Fibroblast of skin of right biceps (primary cell): Measurements from ENCODE around the gene TBC1D22A.
"Not testable (repeated sequence)": the region's sequence is repeated elsewhere in the genome, so short reads cannot be mapped to it uniquely, and the experiment has no call there.

ENCODE experiments used
- DNase-seq: peaks from one replicate; pipeline ENCODE4 v3.0.0-alpha.2; 2013

The TBC1D22A gene, protein sequence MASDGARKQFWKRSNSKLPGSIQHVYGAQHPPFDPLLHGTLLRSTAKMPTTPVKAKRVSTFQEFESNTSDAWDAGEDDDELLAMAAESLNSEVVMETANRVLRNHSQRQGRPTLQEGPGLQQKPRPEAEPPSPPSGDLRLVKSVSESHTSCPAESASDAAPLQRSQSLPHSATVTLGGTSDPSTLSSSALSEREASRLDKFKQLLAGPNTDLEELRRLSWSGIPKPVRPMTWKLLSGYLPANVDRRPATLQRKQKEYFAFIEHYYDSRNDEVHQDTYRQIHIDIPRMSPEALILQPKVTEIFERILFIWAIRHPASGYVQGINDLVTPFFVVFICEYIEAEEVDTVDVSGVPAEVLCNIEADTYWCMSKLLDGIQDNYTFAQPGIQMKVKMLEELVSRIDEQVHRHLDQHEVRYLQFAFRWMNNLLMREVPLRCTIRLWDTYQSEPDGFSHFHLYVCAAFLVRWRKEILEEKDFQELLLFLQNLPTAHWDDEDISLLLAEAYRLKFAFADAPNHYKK

DNA sequence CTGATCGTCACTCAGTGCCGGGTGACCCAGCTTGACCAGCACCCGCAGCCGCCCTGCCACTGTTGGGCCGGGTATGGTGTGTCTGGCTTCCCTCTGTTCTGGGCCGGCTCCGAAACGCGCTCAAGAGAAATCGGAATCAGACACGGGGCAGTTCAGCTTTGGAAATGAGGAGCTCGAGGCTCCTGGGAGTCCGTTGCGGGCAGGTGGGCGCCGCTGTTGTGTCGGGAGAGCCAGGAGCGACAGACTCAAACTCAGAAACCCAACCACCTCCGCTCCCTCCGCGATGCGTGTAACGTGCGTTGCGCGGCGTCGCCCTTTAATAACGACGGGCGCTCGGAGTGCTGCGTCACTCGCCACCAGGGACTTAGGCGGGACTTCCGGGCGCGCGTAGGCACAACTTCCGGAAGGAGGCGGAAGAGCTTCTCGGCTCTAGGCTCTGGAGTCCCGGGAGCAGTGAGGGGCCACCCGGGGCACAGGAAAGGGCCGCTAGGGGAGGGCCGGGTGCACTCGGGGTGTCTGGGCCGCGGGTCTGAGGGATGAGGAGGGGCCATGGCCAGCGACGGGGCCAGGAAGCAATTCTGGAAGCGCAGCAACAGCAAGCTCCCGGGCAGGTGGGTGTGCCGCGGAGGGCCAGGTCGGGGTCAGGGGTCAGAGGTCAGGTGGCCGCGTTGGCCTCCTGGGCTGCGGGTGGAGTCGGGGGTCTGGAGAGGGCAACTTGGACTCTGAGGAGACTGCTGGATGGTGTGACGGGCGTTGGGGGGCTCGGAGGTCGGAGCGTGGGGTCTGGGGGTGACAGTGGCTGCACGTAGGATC, at the start of gene TBC1D22A:
Gene TBC1D22A, plus strand, starts transcription at position 413 of the 813 bp plus-strand sequence. Its CDS starts 137 bp downstream, at position 550.
- peak; percentile 94 for DNase-seq

DNA sequence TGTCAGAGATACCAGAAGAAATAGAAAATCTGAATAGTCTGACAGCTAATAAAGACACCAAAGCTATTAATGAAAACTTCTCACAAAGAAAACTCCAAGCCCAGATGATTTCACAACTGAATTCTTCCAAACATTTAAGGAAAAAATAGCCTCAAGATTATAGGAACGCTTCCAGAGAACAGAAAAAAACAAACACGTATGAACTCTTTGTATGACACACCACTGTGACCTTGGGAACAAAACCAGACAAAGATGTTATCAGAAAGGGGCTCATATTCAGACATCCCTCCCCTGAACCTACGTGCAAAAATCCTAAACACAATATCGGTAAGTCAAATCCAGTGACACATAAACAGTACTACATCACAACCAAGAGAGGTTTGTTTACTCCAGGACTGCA, 47.9 kb upstream of the TBC1D22A start:
- no peak for DNase-seq

DNA sequence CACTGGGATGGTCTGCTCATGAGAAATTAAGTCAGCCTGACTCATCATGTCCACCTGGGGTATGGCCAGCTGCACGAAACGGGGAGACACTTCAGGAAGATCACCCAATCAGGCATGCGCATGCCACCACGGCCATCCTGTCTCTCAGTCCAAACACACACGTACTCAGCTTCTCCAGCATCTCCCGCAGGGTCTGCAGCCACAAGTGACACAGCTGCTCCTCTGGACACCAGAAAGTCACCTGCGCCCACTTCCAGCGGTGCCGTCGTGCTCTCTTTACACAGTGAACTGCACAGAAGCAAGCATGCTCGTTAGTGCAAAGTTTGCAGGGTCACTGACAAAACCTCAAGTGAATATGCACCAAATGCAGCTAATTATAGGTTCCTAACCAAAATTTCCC, 42.5 kb upstream of the TBC1D22A start:
- no peak for DNase-seq

DNA sequence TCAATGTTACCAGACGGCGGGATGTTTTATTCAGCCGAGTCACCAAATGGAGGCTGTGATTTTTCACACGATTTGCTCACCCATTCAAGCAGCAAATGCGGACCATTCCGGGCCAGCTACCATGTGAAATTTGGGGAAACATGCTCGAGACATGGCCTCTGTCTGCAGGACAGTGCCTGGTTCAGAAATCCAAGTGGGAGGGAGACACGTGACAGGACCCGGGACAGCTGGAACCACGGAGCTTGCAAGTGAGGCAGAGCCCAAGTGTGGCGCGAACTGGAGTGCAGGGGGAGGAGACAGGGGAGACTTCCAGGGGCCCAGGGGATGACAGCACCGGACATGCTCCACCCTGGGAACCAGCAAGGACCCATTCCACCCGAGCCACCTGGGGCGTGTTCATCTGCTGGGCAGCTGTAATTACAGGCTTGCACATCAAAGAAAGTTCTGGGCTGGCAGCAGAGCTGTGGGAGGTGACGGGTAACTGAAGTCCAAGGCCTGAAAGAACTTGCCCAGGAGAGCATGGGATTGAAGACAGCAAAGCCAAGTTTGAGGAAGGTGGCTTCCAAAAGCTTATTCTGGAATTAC, 40.9 kb upstream of the TBC1D22A start:
- no peak for DNase-seq

DNA sequence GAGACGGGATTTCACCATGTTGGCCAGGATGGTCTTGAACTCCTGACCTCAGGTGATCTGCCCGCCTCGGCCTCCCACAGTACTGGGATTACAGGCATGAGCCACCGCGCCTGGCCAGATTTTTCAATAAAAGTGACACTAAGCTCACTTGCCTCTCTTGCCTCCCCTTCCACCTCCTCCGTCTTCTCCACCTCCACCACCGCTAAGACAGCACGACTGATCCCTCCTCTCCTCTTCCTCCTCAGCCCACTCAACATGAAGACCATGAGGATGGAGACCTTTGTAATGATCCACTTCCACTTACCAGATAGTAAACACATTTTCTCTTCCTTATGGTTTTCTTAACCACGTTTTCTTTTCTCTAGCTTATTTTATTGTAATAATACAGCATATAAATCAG, 38.6 kb upstream of the TBC1D22A start:
- DNase-seq, result no peak

DNA sequence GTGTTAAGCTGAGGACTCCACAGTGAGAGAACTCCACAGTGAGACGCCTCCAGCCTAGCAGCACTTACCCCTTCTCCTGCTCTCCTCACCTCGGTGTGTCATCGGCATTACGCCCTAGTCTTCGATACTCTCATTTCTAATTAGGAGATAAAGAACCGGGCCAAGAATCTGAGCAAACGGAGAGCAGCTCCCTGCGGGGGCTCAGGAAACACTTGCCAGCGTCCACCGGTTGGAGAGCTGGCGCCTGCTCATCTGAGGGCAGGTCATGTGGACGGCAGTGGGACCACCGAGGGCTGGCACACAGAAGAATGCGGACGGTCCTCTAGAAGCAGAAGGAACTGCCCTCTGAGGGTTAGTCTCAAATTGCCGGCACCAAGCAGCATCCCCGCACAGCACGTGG, 37.4 kb upstream of the TBC1D22A start:
- no peak for DNase-seq

DNA sequence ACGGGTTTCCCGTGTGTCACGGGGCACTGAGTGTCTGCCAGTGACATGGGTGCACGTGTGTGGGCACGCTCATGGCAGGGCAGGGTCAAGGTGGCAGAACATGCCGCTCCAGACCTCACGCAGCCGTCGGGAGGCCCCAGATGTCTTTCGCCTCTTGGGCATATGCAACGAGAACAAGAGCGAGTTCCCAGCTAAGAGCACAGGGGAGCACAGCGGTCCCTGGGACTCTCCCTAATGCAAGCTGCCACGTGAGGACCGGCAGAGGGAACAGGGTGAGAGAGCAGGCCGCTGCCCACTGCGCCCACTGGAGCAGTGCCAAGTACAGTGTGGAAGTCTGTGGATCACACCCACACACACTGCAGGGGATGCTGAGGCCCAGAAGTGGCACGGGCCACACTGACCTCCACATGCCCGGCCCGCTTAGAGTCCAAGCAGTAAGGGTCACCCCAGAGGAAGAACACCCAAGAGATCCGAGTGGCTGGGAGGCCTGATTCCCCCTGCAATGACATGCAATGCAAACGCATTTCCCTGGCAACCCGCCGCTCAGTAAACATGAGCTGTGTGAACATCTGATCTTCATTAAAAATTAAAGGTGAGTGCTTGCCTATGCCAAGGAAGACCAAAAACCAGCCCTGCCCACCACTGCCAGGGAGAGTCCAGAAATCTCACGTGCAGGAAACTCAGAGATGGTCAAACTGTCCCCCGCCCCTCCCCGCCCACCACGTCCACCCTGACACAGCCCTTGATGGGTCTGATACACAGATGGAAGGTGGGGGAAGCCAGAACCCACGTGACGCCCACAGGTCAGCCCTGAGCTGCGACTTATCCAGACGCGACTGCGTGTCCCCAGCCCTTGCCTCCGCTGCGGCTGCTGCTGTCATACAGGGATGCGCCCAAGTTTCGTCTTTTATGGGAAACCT, 36.1 kb upstream of the TBC1D22A start:
- DNase-seq, result peak; percentile 22

DNA sequence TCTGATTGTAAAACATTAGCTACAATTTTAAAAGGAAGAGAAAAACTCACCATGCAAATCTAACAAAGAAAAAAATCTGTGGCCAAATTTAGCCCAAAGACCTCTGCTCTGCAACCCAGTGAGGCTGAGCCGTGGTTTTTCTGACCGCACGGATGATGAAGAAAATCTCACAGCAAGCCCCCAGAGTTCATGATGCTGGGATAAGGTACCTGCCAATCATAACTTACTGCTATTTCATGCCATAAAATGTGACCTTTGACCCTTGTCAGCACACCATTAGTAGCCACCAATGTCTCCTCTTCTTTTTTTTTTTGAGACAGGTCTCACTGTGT, 35.5 kb upstream of the TBC1D22A start:
- DNase-seq, result no peak

DNA sequence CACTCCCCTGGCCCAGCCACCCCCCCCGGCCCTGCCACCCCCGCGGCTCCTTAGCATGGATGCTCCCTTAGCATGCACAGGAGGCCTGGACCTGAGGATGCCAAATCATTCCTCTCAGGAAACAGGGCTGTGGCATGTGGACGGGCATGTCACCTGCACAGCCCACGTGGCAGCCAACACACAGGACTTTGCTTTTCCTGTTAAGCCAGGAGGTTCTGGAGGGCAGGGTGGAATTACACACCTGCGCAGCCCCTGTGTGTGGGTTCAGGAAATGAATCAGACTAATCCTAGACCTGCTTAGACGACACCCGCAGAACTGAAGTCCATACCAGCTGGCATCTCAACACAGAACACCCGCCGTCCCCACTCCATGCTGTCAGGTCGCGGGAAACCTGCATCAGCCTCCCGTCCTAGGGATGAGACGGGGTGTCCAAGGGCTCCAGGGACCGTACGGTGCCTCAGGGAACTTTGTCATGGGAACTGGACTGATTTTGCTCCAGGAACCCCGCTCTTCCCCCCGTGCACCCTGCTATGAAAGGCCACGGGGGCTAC, 34.6 kb upstream of the TBC1D22A start:
- no peak for DNase-seq

DNA sequence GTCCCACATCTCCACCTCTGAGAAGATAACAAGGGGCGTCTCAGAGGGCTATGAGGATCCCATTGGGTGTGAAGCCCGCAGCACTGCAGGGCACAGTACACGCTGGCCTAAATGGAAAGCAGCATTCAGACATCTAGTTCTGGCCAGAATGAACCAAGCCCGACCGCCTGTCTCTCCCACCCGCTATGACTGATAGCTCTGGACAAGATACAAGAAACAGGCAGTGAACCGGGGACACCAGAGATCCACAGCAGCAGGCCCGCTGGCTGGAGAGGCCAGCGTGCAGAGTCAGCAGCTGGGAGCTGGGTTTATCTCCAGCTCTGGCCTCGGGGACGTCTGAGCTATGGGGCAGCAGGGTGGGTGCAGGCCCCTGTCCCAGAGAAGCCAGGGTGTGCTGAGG, 34.0 kb upstream of the TBC1D22A start:
- no peak for DNase-seq

DNA sequence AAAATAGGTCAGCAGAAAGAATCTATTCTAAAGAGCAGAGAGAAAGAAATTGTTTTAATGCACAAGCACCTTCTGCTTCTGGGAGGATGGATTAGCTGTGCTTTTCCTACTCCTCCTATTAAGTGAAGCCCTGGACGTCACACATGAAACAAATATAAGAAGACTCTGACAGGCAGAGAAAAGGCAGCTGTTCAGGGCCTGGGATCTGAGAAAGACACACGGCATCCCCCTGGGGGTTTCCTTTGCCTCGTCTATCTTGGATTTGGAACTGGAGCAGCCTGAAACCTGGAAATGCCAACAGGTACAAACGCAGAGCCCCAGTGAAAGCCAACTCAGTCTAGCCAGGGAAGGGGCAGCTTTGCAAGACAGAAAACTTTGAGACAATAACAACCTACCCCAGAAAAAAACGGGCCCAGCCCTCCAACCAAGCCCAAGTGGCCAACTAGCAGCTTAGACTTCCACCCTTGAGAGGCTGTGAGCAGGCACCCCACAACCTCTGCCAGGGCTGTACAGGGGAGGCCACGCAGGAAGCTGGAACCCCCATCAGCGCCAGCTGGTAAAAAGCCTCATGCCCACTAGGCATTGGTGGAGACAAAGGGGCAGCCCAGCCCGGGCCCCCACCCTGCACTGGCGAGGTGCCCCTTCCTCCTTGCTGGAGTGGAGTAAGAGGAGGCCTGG, 31.7 kb upstream of the TBC1D22A start:
- no peak for DNase-seq

DNA sequence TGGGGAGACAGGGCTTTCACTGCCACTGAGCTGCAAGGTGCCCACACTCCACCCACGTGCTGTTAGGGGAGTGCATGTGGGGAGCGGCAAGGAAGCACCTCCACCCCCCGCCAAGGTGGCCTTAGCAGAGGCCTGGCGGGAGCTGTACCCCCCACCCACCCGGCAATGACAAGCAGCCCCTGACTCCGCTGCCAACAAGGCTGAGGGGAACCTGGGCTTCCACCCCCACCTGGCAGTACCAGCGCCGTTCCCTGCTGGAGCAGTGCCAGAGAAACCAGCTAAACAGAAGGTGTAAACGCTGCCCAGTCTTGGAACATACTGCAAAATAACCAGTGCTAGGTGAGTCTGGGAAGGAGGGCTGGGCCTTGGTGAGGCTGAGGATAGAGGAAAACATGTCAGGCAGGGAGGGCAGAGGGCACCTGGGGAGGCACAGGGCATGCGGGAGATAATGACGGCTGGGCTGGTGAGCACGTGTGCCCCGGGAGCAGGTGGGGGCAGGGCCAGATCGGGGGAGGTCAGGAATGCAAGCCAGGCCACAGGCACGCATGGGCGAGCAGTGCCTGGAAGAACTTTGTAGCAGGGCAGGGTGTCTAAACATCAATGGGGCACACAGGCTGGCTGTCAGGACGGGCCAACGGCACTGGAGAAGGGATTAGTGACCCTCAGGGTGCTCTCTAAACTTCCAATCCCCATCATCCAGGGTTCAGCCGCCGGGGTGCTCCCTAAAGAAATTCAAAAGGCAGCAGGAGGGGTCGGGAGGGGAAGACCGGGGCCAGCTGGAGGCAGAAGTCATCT, 31.0 kb upstream of the TBC1D22A start:
- peak; percentile 43 for DNase-seq

DNA sequence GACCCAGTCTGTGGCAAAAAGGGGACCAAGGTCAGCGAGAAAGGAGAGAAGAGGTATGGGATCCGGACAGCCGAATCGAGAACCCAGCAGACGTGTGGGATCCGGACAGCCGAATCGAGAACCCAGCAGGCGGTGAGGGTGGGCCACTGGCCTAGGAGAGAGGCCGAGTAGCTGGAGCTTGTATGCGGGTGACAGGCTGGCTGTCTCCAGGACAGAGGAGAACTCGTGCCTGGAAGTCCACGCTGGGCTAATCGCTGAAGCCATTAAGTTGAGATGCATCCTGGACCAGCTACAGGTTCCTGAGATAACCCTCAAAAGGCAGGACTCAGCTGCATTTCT, 30.4 kb upstream of the TBC1D22A start:
- no peak for DNase-seq

DNA sequence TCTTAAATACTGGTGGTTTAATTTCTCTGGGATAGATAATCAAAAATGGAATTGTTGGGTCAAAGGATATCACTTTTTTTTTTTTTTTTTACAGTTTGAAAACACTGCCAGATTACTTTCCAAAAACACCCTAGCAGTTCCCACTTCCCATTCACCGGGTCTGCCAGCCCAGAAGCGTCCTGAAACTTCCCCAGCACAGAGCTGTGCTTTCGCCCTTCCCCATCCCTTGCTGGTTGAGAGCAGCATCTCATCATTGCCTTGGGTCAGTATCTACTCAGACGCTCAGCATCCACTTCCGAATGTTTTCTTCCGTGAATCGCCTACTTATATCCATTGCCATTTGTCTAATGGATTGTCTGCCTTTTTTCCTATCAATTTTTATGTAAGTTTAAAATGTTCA, 29.9 kb upstream of the TBC1D22A start:
- DNase-seq, result no peak

DNA sequence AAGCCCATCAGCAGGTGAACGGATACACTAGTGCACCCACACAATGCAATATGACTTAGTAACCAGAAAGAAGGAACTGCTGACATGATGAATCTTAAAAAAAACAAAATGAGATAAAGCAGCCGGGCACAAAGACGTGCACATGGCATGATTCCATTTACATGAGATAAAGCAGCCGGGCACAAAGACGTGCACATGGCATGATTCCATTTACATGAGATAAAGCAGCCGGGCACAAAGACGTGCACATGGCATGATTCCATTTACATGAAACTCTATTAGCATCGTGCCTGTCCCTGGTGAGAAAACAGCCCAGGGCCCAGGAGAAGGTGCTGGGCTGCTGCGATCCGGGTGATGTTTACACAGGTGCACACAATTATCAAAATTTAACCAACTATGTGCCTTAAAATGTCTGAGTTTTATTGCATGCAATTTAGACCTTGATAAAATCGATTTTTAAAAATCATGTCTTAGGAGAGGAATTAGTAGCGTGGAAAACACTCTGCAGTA, 28.2 kb upstream of the TBC1D22A start:
- not testable (repeated sequence) for DNase-seq

DNA sequence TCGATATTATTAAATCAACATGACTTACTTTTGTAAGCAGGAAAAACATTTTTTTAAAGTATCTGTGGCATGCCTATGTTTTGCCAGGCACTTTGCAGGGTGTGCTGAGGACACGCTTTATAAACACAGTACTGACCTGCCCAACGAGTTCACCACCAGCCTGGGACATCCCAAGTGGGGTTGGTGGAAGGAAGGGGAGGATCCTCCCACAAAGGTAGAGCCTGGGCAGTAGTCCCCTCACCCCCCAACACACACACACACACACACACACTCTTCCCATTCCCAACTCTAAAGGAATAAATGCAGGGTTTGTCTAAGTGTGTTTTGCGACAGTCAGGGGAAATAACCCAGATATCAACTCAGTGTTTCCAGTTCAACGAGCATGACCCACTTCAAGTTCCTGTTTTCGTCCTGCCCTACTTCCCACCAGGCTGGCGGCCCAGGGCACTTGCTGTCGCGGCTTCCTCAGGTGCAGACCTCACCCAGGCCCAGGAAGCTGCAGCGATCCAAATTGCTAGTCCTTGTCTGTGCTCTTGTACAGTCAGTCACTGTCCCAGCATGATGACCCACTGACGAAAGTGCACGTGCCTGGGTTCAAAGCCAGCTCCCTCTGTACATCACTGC, 27.5 kb upstream of the TBC1D22A start:
- no peak for DNase-seq

DNA sequence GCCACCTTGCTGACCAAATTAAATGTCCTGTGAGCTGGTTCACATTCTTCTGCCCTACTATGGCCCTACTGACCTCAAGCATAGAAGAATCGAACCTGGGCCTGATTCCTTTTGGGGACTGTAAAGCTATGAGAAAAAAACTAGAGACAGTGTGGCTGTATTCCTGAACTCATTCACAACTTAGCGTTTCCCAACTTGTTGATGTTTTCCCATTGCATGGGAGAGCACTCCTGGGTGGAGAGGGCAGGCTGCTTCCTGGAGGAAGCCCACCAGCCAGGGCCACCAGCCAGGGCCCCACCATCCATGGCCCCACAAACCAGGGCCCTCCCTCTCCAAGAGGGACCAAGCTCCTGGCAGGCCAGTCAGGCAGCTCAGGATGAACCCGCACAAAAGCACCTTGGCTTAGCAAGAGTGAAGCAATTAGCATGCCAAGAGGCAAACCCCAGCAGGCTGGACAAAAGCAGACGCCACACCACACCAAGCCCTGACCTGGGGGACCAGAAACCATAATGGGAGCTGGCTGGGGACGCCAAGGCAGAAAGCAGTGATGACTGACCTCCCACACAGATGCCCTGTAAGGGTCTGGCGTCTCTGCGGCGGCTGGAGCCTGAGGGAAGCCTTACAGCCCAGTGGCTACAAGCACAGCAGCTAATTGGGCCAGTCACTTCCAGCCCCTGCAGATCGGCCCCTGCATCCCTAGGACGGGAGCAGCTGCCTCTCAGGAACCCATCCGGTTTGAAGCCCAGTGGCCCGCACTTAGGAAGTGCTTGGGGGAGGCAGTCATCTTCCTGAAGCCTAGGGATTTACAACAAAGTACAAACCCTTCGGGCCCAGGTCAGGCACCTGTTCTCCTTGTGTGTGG, 26.5 kb upstream of the TBC1D22A start:
- DNase-seq, result no peak

DNA sequence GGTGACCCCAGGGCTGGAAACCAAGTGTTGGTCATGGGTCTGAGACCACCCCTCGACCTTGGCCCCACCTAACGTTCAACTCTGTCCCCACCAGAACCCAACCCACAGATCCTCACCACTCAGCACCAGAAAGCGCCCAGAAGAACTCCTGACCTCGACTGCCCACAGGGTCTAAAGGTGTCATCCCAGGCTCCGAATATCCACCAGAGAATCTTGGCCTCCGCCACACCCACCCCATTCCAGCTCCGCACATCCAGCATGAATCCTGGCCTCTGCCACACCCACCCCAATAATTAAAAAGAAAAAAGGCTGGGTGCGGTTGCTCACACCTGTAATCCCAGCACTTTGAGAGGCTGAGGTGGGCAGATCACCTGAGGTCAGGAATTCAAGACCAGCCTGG, 25.7 kb upstream of the TBC1D22A start:
- DNase-seq, result no peak
